NCI-H510A (cell line): Measurements from ENCODE around the gene MVB12A.
A peak's percentile ranks its signal among the peaks of the same experiment; 100 is the strongest.

Source experiments
- DNase-seq: peaks from one replicate; lab custom pipeline; 2025; lab: John Stamatoyannopoulos, UW

MVB12A gene

DNA sequence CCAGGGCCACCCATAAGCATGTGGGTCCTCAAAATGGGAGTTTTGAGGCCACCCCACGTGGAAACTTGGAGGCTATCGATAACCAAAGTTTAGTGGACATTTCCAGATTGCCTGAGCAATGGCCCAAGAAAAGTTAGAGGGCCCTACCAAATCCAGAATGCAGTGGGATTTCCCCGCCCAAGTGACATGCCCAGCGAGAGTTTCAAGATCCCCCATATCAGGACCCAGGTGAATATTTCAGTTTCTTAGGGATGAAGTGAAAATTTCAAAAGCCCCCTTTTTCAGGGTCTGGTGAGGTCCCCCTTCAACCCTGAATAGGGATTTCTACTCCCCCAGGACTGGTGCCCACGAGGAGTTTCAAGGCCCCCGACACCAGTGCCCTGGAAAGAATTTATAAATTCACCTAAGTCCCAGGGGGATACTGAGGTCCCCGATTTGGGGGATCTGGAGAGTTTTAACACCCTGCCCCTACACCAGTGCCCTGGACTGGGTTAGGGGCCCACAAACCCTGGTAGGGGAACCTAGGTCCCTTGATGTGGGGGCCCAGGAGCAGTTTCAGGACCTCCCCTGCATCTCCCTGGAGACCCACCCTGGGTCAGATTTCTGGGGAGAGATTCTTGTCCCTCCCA lies 15.1 kb upstream of the MVB12A start:
- no peak for DNase-seq

DNA sequence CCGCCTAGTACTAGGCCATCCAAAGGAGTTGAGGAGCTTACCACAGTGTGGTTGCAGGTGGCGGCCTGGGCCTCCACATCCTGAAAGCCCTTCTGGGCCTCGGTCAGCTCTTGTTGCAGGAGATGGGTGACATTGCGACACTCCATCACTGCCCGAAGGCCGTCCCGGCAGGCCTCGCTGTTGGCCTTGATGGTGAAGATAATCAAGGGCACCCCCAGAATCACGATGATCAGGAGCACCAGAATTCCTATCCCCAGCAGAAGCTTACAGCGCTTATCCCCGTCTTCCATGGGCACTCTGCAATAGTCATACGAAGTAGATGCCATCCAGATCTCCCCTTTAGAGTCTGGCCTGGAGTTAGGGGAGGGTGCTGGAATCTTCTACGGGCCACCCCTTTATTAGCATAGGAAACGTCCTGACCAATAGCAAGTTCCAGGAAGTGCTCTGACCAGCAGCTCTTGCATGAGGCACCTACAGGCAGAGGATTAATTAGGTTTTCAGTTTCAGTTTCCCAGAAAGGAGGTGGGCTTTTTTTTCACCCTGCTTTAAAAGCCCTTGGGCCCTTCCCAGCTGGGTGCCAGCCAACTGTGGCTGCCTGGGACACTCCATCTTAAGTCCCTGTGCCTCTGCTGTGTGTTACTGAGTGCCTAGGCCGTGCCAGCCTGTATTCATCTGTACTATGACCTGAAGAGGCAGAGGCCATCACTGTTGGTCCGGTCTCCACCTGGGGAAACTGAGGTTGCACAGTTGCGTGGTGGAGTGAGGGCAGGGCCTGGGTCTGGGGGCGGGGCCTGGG lies 14.4 kb upstream of the MVB12A start, which contains the start of gene BST2:
BST2 (minus strand) TSS at position 381 of the 796 bp plus-strand sequence; CDS start at position 326, 55 bp downstream.
- DNase-seq = no peak

DNA sequence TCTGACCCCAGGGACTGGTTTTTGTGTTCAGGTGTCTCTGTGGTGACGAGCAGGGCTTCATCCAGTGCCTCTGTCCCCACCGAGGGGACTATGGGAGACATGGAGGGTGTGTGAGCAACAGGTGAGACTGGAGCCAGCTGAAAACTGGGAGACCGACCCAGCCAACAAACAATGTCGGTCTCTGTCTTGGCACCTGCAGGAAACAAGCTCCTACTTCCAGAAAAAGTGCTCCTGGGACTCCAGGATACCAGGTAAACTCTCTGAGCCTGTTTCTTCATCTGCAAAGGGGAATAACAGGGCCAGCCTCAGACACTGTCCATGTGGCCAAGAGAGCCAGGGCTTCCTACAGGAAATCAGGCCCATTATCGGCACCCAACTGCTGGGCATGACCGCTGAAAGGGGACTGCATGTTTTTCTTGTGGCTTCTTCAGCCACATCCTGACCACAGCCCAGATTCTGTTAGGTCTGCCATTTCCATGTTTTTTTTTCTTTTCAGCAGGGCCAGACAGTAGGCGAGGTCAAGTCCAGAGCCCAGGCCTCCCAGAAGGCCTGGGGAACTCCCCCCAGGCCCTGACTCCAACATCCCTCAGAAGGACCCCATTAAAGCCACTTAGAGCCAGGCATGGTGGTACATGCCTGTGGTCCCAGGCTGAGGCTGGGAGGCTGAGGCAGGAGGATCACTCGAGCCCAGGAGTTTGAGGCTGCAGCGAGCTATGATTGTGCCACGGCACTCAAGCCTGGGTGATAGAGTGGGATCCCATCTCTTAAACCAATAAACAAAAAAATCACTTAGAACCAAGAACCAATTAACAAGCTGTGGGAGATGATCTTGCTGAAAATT lies 13.6 kb upstream of the MVB12A start:
- no peak for DNase-seq

DNA sequence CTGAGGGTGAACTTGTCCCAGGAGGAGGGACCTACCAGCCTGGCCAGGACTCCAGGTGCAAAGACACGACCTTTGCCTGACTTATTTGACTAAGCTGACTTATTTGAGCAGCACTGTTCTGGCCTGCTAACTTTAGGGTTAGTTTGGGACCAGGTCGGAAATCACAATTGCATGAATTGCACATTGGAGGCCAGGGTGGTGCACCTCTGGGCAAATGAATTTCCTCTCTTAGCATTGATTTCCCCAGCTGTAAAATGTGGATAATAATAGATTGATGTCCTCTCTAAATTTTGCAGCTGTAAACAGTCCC lies 13.0 kb upstream of the MVB12A start:
- DNase-seq = no peak

DNA sequence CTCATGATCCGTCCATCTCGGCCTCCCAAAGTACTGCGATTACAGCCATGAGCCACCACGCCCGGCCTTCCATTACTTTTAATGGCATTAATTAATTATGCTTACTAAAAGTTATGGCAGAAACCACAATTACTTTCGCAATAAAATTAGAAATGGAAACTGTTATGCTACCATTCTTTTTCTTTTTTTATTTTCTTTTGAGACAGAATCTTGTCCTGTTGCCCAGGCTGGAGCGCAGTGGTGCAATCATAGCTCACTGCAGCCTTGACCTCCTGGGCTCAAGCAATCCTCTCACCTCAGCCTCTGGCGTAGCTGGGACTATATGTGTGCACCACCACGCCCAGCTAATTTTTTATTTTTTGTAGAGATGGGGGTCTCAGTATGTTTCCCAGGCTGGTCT lies 9.9 kb upstream of the MVB12A start:
- DNase-seq = no peak

DNA sequence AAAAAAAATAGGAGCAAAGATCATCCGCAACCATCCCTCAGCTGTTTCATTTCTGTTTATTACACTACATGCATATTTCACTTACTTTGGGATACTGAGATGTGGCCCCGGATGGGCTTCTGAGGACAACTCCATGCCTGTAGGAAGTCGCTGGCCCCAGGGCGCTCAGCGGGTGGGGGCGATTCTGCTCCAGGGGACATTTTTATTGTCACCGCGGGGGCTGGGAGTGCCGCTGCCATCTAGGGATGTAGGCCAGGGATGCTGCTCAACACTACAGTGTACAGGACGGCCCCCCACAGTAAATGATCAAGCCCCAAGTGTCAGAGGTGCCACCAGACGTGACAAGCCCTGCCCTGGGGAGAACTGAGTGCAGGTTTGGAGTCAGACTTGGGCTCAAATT lies 8.0 kb upstream of the MVB12A start:
- DNase-seq = no peak

DNA sequence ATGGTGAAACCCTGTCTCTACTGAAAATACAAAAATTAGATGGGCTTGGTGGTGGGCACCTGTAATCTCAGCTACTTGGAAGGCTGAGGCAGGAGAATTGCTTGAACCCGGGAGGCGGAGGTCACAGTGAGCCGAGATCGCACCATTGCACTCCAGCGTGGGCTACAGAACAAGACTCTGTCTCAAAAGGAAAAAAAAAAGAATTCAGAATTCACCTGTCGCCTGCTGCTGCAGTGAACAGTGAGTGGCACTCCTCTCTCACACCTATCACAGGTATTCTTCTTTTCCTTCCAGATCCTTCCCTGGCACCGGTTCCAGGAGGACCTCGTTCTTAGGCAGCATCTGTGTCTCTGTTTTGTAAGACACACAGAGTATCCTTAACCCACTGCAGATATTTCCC lies 5.8 kb upstream of the MVB12A start:
- DNase-seq = no peak

DNA sequence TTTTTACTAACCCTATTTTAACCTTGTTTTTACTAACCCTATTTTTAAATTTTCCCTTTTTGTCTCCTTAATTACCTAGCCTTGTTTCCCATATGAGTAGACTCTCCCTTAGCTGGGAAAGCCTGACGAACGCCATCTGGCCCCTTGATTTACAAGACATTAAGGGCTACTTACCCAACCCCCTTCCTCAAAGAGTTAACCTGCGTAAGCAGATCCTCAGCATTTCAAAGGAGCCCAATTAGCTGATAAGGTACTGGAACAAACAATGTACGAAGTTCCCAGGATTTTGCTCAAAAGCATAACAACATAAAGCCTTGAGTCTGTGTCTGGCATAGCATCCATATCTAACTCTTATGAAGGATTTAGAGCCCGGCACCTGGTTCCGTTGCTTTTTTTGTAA lies 4.7 kb upstream of the MVB12A start:
- DNase-seq = no peak

DNA sequence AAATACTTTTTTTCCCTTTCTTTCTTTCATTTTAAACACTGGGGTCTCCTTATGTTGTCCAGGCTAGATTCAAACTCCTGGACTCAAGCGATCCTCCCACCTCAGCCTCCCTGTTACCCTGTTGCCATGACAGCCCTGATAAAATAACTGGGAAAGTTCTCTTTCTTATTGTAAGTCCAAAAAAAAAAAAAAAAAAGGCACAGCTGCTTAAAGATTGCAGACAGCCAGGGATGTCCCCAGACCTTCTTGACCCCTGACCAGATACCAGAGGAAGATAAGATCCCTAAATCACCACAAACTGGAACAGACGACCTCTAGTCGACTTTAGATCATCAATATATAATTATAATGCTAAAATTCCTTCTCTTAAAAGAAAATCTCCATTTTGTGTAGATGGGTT lies 1.1 kb upstream of the MVB12A start:
- no peak for DNase-seq

DNA sequence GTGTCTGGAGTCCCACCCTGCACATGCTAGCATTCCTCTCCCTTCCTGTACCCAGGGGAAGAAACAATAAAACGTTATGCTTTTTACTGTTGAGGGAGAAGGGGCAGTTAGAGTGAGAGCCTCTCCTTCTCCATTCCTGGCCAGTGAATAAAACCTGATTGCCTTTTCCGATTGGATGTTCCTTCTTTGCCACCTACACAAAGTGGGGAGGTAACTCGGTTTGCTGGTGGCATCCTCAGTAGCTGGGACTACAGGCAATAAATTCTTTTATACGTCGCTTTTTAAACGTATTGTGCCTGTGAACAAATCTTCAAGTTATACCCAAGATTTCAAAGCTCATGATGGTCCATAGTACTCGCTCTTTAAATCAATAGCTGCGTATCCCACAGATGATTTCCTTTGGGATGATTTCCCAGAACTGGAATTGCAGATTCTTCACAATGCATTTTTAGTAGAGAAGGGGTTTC lies 660 bp upstream of the MVB12A start:
- DNase-seq = no peak

DNA sequence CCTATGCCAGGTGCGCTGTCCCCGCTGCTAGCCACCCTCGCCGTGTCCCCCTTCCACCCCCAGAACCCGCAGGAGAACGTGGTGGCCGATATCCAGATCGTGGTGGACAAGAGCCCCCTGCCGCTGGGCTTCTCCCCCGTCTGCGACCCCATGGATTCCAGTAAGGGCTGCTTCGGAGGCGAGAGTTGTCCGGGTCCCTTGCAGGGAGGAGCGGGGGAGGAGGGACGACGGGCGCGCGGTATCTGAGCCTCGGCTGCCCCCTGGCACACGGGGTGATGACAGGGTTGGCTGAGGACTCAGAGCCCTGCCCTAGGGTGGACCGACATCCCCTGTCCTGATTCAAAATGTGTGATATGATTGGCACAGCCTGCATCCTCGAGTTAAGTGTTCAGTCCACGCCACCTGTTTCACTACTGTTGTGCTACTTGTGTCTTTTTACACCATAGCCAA lies 653 bp downstream of the MVB12A start:
- no peak for DNase-seq

DNA sequence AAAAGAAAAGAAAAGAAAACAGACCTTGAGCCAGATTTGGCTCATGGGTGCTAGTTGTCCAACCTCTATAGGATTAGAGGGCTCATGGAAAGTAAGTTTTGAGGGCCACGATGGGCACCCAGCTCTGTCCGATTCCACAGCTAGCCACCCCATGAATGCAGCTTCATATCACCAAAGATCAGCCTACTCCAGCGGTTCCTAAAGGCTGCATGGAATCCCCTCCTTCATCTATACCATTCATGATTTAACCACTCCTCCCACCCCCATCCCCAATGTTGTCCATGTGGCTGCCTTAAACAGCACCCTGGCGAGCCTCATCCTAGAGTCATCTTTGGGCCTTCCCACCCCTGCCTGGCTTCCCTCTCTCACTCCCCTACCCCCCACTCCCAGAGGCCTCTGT lies 2.1 kb downstream of the MVB12A start:
- DNase-seq = no peak

DNA sequence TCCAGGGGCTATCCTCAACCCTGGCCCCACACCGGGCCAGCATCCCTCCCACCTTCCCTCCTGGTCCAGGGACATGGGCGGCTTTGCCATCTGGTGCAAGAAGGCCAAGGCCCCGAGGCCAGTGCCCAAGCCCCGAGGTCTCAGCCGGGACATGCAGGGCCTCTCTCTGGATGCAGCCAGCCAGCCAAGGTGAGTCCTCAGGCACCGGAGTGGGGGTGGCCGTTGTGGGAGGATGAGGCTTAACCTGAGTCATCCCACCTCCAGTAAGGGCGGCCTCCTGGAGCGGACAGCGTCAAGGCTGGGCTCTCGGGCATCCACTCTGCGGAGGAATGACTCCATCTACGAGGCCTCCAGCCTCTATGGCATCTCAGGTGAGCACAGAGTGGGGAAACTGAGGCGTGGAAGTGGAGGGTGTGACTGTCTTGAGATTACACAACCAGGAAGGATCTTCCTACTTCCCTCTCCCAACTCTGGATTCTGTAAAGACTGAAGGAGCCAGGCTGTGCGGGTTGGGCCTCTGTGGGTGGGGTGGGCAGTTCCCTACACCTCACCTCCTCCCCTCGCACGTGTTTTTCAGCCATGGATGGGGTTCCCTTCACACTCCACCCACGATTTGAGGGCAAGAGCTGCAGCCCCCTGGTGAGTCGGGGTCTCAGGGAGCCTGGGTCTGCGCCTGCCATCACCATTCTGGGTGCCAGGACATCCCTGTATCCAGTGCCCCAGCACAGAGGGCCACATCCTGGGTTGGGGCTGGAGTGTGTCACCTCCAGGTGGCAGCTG lies 3.8 kb downstream of the MVB12A start:
- no peak for DNase-seq

DNA sequence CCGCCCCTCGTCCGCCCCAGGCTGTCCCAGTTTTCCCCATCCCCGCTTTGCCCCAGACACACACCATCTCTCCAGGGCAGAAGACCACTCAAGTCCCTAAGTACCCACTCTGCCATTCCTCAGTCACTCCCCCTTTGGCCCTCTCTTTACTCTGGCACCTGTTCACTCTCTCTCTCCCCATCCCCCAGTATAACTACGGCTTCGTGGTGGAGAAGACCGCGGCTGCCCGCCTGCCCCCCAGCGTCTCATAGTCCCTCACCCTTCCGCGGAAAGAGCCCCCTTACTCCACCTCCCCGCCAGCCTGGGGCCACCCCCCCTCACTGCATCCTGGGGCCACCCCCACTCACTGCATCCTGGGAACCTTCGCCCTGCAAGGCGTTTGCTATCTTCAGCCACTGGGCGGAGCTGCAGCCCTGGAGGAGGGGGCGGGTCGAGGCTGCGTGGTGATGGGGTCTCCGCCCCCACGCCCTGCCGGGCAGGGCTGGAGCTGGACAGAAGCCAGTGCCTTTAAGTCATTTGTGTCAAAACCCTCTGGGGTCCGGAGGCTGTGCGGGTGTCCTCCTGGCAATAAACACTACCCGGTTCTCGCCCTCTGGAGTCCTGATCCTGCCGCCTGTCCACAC lies 5.0 kb downstream of the MVB12A start:
- peak; percentile 29 for DNase-seq

DNA sequence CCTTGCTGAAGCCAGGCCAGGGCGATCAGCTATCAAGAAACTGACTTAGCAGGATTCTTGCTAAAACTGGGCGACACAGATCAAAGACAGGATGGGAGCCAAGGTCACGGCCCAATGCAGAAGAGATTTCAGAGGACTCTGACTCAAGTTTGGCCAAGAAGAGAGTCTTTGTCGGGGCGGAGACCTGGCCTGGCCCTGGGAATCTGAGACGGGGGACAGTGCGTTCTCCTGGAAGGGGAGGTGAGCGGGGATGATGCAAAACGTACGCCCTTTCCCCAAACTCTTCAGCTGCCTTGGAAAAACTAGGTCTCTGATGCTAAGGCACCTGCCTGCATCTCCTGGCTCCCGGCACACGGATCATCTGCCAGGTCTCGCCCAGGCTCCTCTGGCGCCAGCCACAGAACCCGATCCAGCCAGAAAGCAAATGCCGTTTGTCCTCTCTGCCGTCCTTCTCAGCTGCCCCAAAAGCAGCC lies 9.8 kb downstream of the MVB12A start:
- DNase-seq = no peak

DNA sequence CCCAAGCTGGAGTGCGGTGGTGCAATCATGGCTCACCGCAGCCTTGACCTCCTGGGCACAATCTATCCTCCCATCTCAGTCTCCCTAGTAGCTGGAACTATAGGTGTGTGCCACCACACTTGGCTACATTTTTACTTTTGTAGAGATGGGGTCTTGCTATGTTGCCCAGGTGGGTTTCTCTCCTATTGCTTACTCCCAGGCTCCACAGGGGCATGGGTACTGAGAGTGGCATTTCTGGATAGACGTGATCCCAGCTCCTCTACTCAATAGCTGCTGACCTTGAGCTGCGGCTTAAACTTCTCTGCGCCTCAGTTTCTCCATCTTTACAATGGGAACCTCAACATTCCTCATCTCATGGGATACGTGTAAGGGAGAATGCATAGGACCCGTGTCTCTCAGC lies 11.6 kb downstream of the MVB12A start:
- DNase-seq = no peak

DNA sequence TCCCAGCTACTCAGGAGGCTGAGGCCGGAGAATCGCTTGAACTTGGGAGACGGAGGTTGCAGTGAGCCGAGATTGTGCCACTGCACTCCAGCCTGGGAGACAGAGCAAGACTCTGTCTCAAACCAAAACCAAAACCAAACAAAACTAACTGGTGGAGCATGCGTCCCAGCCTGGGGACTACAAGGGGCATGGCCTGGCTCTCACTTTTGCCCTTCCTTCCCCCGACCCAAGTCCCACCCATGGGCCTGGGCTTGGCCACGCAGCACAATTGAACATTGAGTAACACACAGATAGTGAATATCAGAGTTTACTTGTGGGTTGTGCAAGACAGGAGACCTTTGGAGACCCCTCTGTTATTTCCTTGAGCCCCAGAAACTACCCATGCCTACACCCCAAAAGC lies 15.4 kb downstream of the MVB12A start:
- DNase-seq = no peak

DNA sequence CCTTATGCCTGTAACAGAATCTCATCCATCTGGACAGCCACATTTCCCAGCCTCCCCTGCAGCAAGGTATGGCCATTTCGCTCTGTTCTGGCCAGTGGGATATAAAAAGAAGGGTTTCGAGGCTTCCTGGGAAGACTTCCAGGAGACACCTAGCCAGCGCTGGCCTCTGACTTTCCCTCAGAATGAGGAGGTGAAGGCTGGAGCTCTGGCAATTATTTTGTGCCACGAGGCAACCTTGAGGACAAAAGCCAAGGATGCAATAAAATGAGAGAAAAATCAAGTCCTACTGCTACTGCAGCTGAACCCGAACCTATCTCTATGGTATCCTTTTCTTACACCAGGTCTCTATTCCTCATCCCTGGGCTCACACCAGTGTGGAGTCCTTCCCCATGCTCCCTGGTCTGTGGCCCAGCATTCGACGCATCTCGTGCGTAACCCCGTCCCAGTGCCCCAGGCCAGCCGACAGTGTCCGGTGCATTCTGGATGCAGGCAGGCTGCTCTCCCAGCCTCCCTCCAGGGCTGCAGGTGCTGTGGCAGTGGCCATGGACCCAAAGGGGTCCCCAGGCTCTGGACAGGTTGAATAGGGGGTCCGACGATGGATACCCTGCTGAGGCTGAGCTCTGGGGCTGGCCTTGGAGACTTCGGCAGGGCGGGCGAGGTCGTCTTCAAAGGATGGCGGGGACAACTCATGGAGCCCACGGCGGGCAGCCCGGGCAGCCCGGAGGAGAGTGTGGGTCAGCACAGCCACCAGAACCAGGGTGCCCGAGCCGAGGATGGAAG lies 16.4 kb downstream of the MVB12A start:
- no peak for DNase-seq

DNA sequence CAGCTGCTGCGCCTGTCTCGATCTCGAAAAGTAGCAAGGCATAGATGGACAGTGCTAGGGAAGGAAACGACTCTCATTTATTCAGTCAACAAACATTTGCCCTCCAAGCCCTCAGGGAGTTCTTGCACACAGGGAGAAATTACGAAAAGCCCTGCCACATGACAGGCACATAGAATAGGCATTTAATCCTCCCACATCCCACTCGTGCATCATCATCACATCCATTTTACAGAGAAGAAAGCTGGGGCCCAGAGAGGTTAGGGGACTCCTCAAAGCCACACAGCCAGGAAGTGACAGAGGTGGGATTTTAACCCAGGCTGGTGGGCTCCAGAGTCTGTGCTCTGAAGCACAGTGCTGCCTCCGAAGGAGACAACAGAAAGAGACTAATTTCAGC lies 17.0 kb downstream of the MVB12A start:
- DNase-seq = no peak

DNA sequence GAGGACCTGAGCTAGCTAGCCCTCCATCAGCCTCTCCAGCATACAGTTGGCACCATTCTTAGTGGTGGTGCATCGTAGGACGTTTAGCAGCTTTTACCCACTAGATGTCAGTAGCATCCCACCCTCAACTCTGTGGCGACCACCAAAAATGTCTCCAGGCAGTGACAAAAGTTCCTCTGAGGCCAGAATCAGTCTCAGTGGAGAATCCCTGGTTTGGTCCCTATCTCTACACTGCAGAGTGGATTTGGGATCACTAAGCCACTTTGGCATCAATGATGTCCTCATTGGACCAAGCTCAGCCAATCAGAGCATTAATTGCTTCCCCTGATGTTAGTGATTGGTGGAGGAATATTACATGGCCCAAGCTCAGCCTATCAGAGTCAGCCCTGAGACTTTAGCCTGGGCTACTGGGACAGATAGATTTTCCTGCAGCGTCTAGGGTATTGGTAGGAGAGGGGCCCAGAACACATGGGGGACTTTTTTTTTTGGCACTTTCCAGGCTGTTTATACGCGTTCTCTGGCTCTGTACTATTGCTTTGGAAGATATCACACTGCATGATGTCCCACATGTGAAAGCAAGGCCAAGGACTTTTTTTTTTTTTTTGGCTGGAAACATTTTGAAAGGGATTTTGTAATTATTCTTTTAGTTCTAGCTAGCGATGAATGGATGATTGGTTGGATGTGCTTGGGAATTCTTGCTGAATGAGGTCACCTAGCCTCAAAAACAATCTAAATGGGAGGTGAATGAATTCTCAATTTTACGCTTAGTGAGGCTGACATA lies 21.6 kb downstream of the MVB12A start:
- no peak for DNase-seq
